Stimulated activated CD4-positive, alpha-beta T cell treated with anti-CD3 and anti-CD28 coated beads, Interleukin-12 subunit alpha, Interleukin-12 subunit beta, amount 100 ng/mL, for 24 hours (primary cell): ENCODE measurements around the gene LZIC.

Source experiments
- DNase-seq, 2 experiments: peaks; one replicate each; pipeline ENCODE4 v3.0.0-alpha.2; 2020; ENCODE audit warnings: low read depth in 2 of 2

The LZIC gene

GRCh38 chr1:9910423-9911178, 32.6 kb downstream of the LZIC start:
- peak; percentile 100 for DNase-seq

GRCh38 chr1:9910076-9910422, 33.1 kb downstream of the LZIC start, which contains the start of gene CTNNBIP1:
TSS of gene CTNNBIP1 (minus strand) at chr1:9910269. CDS start at chr1:9872064, 38,205 bp downstream.
- DNase-seq: no peak

- DNase-seq: peak in 1 of 2 experiments; percentile 22
These were observed 33.8 kb downstream of the LZIC start for GRCh38 chr1:9909234-9910046.

GRCh38 chr1:9908871-9909233, 34.3 kb downstream of the LZIC start:
- no peak for DNase-seq

GRCh38 chr1:9907441-9907840, 35.8 kb downstream of the LZIC start:
- DNase-seq: no peak

- DNase-seq: no peak
These were observed 36.7 kb downstream of the LZIC start for GRCh38 chr1:9906466-9906865.

- no peak for DNase-seq
These were observed 38.2 kb downstream of the LZIC start for GRCh38 chr1:9905010-9905409.

- DNase-seq: no peak
These were observed 38.6 kb downstream of the LZIC start for GRCh38 chr1:9904596-9904995.

- no peak for DNase-seq
These were observed 39.2 kb downstream of the LZIC start for GRCh38 chr1:9903801-9904527.

- no peak for DNase-seq
These were observed 41.1 kb downstream of the LZIC start for GRCh38 chr1:9902060-9902452.

- DNase-seq: no peak
These were observed 41.8 kb downstream of the LZIC start for GRCh38 chr1:9901148-9902059.

- DNase-seq: no peak
These were observed 42.8 kb downstream of the LZIC start for GRCh38 chr1:9900142-9901043.

GRCh38 chr1:9894115-9894514, 49.1 kb downstream of the LZIC start:
- no peak for DNase-seq

- no peak for DNase-seq
These were observed 50.3 kb downstream of the LZIC start for GRCh38 chr1:9892563-9893528.

- no peak for DNase-seq
These were observed 52.0 kb downstream of the LZIC start for GRCh38 chr1:9891207-9891606.

- no peak for DNase-seq
These were observed 52.9 kb downstream of the LZIC start for GRCh38 chr1:9890224-9890731.

GRCh38 chr1:9889411-9889810, 53.8 kb downstream of the LZIC start:
- DNase-seq: no peak

GRCh38 chr1:9888886-9889285, 54.3 kb downstream of the LZIC start:
- DNase-seq: no peak

- no peak for DNase-seq
These were observed 56.1 kb downstream of the LZIC start for GRCh38 chr1:9887070-9887469.
